BLaER1 (cell line): ENCODE results near the gene ZBTB1.
"Not testable (repeated sequence)": the region's sequence is repeated elsewhere in the genome, so short reads cannot be mapped to it uniquely, and the experiment has no call there.

Experiments
- H3K27ac ChIP-seq: shearing (Covaris generic); formaldehyde crosslinking; 2 replicates; pipeline ENCODE4 v1.8.1; 2022
- H3K27me3 ChIP-seq: shearing (Covaris generic); formaldehyde crosslinking; 2 replicates; pipeline ENCODE4 v1.8.1; 2022
- H3K36me3 ChIP-seq: shearing (Covaris generic); formaldehyde crosslinking; 2 replicates; pipeline ENCODE4 v1.8.1; 2022
- H3K4me1 ChIP-seq: shearing (Covaris generic); formaldehyde crosslinking; 2 replicates; pipeline ENCODE4 v1.8.1; 2022
- H3K4me2 ChIP-seq: shearing (Covaris generic); formaldehyde crosslinking; 2 replicates; pipeline ENCODE4 v1.8.1; 2022
- H3K4me3 ChIP-seq: shearing (Covaris generic); formaldehyde crosslinking; 2 replicates; pipeline ENCODE4 v1.8.1; 2022
- H3K9ac ChIP-seq: shearing (Covaris generic); formaldehyde crosslinking; 2 replicates; pipeline ENCODE4 v1.8.1; 2022
- H3K9me3 ChIP-seq: shearing (Covaris generic); formaldehyde crosslinking; 2 replicates; pipeline ENCODE4 v1.8.1; 2022
- H4K20me1 ChIP-seq: shearing (Covaris generic); formaldehyde crosslinking; 2 replicates; pipeline ENCODE4 v1.8.1; 2022
- Cebpa-rat ChIP-seq: shearing (Covaris generic); IDR thresholded peaks from 2 replicates; pipeline ENCODE4 v1.8.1; 2022

ZBTB1 gene

DNA sequence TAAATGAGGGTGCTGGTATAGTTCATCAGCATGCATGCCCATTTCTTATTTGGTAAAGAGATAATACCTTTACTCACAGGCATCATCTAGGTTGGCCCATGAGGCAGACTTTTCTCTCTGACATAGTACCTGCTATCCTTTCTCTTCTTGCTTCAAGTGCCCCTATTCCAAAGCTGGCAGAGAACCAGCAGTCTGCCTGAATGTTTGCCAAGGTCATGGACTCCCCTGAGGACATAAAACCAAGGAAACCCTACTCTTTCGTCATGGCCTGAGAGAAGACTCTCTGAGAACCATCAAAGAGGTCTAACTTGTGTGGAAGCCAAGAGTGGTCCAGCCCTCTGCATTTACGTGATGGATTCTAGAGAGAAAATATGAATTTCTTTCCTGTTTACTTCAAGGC lies 57.1 kb downstream of the ZBTB1 start:
- Histone ChIP-seq H3K9ac (no peak overlapping the region), H3K4me2 (no peak overlapping the region)

DNA sequence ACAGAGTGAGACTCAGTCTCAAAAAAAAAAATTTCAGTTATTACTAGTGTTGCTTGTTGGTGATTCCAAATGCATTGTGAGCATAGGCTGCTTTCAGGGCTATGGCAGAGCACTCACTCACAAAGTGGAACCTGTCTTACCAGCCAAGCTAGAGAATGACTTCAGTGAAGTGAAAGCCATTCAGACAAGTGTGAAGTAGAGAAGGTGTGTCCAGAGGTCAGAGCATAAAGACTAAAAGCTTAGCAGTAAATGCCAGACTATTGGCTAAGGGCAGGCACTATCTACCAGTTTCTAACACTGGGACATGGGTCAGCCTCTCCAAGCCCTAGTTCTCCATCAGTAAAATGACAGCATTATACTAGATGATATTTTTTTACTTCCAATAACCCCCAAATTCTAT lies 57.9 kb downstream of the ZBTB1 start:
- Histone ChIP-seq H3K27me3 (no peaks in the 10 kb centered on the region), H3K9ac (no peak overlapping the region), H3K4me1 (peaks cover 20% of the 10 kb centered on the region), H3K4me3 (no peak overlapping the region), H4K20me1 (no peaks in the 10 kb centered on the region), H3K9me3 (no peaks in the 10 kb centered on the region), H3K27ac (no peak overlapping the region), H3K36me3 (no peaks in the 10 kb centered on the region), H3K4me2 (no peak overlapping the region)
- TF ChIP-seq Cebpa-rat, result no peak

More for the DNA sequence above, 57.1 kb downstream of the ZBTB1 start:
- Histone ChIP-seq H4K20me1 (no peaks in the 10 kb centered on the region), H3K36me3 (no peaks in the 10 kb centered on the region), H3K9me3 (no peaks in the 10 kb centered on the region), H3K4me3 (no peak overlapping the region), H3K27me3 (no peaks in the 10 kb centered on the region), H3K27ac (no peak overlapping the region), H3K4me1 (peaks cover 15% of the 10 kb centered on the region)
- no peak for TF ChIP-seq Cebpa-rat

DNA sequence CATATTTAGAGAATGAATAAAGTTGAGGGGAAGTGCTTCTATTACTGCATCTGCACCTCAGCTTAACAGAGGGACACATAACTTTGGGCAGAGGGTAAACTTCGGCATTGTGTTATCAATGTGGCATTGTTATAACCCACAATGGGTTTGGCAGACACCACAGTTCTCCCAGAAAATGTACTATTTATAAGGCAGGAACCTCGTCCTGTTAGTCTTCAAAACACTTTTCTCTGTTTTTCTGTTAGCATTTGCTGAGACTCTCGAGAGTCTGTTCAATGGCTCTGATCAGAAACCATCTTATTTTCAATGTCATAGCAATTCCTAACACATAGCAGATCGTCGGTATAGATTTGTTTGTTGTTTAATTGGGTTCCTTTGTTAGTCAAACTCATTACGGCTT lies 59.1 kb downstream of the ZBTB1 start:
- H3K9ac ChIP-seq, result no peak overlapping the region
- no peaks in the 10 kb centered on the region for H3K36me3 ChIP-seq
- H4K20me1 ChIP-seq, result no peaks in the 10 kb centered on the region
- H3K9me3 ChIP-seq, result no peaks in the 10 kb centered on the region
- peaks cover 20% of the 10 kb centered on the region for H3K4me1 ChIP-seq
- H3K27me3 ChIP-seq, result no peaks in the 10 kb centered on the region
- no peak overlapping the region for H3K27ac ChIP-seq
- no peak overlapping the region for H3K4me3 ChIP-seq
- no peak for TF ChIP-seq Cebpa-rat
- no peak overlapping the region for H3K4me2 ChIP-seq

DNA sequence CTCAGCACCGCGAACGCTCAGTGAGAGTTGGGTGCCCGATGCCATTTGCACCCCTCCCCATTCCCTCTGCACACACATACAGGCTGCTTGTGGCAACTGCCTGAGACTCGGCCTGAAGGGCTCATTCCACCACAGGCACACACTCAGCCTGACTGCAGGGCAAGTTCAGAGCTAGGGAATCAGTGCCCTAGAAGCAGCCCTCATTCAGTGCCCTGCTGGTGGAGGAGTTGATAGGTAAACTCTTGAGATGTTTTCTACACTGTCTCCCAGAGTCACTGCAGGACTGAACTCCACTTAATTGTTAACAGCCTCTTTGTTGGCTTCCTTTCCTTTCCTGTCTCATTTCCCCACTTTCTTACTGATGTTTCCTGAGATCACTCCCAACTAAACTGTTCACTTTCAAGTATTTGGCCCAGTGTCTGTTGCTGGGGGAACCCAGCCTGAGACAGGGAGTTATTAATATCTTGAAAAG lies 62.1 kb downstream of the ZBTB1 start:
- Histone ChIP-seq H3K9ac (no peak overlapping the region), H3K4me1 (peaks cover 7% of the 10 kb centered on the region; the same call in 1 of the 2 replicates), H3K4me3 (no peak overlapping the region), H3K36me3 (no peaks in the 10 kb centered on the region), H3K9me3 (no peaks in the 10 kb centered on the region), H3K27ac (no peak overlapping the region), H3K4me2 (peak overlapping the region; percentile 10), H3K27me3 (no peaks in the 10 kb centered on the region), H4K20me1 (no peaks in the 10 kb centered on the region)
- no peak for TF ChIP-seq Cebpa-rat

DNA sequence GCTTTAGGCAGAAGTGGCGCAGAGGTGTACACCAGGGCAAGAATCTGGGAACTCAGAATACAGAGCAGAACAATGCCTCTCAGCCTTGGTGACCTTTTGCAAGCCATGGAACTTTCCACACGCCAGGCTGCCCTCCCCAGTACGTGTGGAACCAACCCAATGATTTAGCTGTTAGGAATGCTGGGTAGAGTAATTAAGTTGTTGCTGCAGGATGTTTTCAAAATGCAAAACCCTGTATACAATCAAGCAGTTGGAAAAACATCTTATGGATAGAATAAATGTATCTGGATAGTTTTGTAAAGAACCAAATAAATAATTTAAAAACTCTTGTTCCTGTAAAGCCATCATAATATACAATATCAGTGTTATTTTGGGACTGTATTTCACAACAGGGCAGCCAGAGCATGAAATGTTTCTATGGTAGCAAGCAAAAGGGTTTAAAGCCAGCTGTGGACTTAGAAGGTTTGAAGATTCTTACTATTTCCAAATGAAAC lies 64.6 kb downstream of the ZBTB1 start:
- no peak for TF ChIP-seq Cebpa-rat
- Histone ChIP-seq H3K4me2 (no peak overlapping the region), H3K4me3 (no peak overlapping the region), H3K9me3 (no peaks in the 10 kb centered on the region), H3K9ac (no peak overlapping the region), H3K27ac (no peak overlapping the region), H3K36me3 (no peaks in the 10 kb centered on the region), H4K20me1 (no peaks in the 10 kb centered on the region), H3K4me1 (peaks cover 7% of the 10 kb centered on the region; the same call in 1 of the 2 replicates), H3K27me3 (no peaks in the 10 kb centered on the region)

DNA sequence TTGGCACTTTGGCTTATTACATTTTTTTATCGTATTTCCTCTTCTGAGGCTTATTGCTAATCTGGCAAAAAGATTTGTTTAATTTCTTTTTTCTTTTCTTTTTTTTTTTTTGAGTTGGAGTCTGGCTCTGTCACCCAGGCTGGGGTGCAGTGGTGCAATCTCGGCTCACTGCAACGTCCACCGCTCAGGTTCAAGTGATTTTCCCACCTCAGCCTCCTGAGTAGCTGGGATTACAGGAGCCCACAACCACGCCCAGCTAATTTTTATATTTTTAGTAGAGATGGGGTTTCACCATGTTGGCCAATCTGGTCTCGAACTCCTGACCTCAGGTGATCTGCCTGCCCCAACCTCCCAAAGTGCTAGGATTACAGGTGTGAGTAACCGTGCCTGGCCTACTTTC lies 65.1 kb downstream of the ZBTB1 start:
- not testable (repeated sequence) for H3K27ac ChIP-seq, H3K27me3 ChIP-seq

DNA sequence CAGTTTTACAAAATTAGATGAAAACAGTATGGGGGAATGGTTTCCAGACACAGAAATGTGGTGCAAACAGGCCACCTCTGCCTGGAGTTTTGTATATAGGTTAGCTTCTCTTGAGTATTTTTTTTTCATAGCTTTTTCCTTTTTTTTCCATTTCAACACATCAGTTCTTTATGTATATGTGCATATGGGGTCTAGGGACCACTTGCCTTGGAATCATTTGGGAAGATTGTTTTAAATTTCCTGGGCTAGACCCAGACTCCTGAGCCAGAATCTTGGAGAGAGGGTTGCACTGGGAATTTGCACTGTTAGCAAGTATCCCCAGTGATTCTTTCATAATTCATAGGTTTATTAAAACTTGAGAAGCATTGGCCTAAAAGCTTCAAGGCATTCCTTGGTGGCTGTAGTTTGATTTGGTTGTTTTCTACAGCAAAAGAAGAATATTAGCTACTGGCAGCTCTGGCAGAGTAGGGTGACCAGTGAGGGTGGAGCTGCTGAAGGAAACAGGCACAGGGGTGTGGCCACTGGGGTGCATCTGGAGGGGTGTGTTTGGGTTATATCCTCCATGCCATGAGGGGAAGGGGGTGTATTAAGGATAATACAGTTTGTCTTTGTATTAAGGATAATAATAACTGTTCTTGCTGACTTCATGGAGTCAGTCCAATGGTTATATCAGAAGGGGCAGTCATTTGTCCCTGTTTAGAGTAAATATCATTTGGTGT lies 68.0 kb downstream of the ZBTB1 start:
- Histone ChIP-seq H3K4me1 (no peaks in the 10 kb centered on the region), H3K27me3 (no peaks in the 10 kb centered on the region), H3K4me2 (no peak overlapping the region), H3K4me3 (no peak overlapping the region), H3K9ac (no peak overlapping the region), H3K9me3 (no peaks in the 10 kb centered on the region), H3K36me3 (no peaks in the 10 kb centered on the region), H4K20me1 (no peaks in the 10 kb centered on the region), H3K27ac (no peak overlapping the region)
- no peak for TF ChIP-seq Cebpa-rat

More for the DNA sequence above, 65.1 kb downstream of the ZBTB1 start:
- not testable (repeated sequence) for H3K4me2 ChIP-seq, H4K20me1 ChIP-seq, H3K9ac ChIP-seq, H3K4me1 ChIP-seq, H3K9me3 ChIP-seq, H3K36me3 ChIP-seq, H3K4me3 ChIP-seq

DNA sequence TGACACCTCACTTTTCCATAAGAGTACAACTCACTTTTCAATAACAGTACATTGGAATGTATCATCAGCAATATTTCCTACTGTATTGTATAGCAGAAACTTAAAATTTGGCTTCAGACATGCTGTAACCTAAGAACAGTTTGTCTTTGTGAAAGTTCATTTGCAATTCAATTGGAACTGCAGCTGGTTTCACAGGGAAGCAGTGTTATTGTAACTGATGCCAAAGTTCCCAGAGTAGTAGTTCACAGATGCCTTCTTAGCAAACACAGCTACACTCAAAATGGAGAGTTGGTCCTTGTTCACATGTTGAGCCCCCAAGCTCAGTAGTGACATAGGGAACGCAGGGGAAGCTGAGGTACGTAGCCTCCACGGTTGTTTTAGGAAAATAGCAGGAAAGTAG lies 68.5 kb downstream of the ZBTB1 start:
- no peak for TF ChIP-seq Cebpa-rat
- Histone ChIP-seq H4K20me1 (no peaks in the 10 kb centered on the region), H3K36me3 (no peaks in the 10 kb centered on the region), H3K27ac (no peak overlapping the region), H3K9ac (no peak overlapping the region), H3K4me1 (no peaks in the 10 kb centered on the region), H3K4me3 (no peak overlapping the region), H3K27me3 (no peaks in the 10 kb centered on the region), H3K9me3 (no peaks in the 10 kb centered on the region), H3K4me2 (no peak overlapping the region)
